ENCODE results near the gene PRKCE. TPM values are rescaled to one million over a fixed set of nuclear protein-coding genes. Genes with fewer than 3 reads are reported as not detected.

PRKCE gene
- total RNA-seq, 1 donor from 2014 or later, result 6.9 TPM

DNA sequence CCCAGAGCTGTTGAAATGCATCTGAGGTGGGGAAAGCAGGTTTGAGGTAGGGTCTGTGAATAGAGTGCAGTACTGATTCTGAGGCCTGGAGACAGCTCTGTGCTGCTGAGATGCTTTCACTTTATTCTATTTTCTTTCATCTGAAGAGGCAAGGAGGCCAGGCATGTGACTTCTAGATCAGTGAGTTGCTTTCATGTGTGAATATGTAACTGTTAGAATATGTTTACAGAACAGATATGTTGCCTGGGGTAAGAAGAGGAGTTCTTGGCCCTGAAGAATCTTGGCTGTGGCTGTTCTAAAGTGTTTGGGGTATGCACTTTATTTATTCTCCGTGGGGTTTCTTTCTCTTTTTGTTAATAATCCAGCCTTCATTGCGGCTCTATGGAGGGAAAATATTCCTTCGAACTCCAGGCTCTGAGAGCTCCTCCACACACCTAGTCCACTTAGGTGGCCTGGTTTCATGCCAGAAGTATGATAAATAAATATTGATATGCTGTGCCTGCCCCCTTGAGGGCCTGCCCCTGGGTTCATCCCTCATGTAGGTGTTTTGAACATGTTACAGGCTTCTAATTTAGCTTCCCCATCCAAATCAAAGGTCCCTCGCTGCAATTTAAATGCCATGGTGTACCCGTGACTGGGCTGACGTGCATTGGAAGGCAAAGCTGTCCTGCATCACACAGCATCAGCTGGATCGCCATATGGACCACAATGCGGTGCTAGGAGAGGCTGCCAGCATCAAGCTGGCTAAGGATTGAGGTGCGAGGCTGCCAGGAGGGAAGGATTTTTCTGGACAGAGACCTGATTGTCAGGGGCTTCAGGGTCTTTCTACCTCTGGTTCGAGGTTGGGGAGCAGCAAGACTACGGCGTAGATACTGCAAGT is 102.9 kb downstream of the PRKCE start:
- no peak for DNase-seq (ENCODE audit: low read depth)

- no peak for DNase-seq (ENCODE audit: low read depth)
Observed at GRCh38 chr2:45755585-45756335, 104.3 kb downstream of the PRKCE start.

DNA sequence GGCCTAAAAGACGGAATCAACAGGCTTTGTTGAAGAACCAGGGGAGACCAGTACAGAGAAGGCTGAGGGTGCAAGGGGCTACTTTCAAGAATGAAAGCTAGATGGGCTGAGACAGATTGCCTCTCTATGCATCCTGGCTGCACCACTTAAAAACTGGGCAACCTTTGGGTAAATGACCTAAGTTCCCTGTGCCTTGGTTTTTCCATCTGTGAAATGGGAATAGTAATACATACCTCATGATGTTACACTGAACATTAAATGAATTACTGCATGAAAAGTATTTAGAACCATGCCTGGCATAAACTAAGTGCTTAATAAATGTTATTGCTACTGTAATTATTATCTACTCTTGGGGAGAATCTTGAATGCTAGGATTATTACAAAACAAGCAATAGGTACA is 106.5 kb downstream of the PRKCE start:
- DNase-seq (ENCODE audit: low read depth), result no peak

- DNase-seq (ENCODE audit: low read depth), result no peak
Observed at GRCh38 chr2:45759310-45759851, 107.9 kb downstream of the PRKCE start.

- DNase-seq (ENCODE audit: low read depth), result no peak
Observed at GRCh38 chr2:45761635-45762034, 110.2 kb downstream of the PRKCE start.

GRCh38 chr2:45763255-45763654 is 111.8 kb downstream of the PRKCE start:
- DNase-seq (ENCODE audit: low read depth), result no peak

GRCh38 chr2:45763797-45764196 is 112.3 kb downstream of the PRKCE start:
- no peak for DNase-seq (ENCODE audit: low read depth)

- DNase-seq (ENCODE audit: low read depth), result no peak
Observed at GRCh38 chr2:45765007-45765727, 113.7 kb downstream of the PRKCE start.

GRCh38 chr2:45765728-45766254 is 114.3 kb downstream of the PRKCE start:
- DNase-seq (ENCODE audit: low read depth), result no peak

GRCh38 chr2:45768208-45768607 is 116.7 kb downstream of the PRKCE start:
- DNase-seq (ENCODE audit: low read depth), result no peak

DNA sequence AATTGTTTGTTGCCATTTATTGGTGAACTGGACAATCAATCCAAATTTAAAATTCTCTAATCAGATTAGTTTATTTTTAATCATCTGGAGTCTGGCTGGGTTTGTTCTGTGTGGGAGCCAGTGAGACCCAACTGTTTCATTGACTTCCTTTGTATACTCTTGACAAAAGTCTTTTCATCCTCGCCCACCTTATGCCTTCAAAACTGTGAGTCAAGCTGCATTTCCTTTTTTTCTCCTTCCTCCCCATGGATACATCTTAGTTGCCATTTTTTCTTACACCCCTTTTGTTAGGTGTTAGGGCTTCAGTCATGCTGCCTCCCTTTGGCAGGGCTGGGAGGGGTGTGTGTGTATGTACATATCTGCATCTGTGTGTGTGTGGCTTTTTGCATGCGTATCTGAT is 117.6 kb downstream of the PRKCE start:
- no peak for DNase-seq (ENCODE audit: low read depth)

DNA sequence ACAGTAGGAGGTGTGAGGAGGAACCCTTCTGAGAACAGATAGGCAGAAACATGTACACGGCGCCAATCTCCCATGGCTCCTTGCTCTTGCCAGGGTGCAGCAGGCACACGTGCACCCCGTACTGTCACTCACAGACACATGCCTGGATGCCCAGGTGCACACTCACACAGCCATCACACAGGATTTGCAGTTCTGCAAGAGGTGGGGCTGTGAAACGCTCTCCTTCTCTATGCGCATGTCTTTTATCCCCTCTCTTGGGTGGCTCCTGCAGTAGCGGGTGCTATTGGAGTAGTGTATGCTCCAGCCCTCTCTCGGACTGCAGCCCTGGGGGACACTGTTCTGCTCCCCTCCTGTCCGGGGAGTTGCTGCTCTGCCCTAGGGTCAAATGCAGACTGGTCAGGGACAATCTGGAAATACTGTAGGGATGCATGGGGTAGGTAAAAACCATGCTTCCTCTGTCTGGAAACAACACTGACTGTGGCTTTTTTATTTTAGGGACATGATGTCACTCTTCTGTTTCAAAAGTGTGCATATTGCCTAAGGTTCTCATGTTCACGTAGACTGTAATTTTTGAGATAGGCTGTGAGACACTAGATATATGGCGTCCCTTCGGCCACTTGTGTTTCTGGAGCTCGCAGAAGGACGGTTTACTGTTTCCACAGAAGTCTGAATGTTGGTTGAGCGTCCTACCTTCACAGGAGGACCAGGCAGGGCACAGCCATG is 118.5 kb downstream of the PRKCE start:
- no peak for DNase-seq (ENCODE audit: low read depth)

GRCh38 chr2:45770811-45771210 is 119.3 kb downstream of the PRKCE start:
- peak; percentile 5 for DNase-seq (ENCODE audit: low read depth)

GRCh38 chr2:45771261-45771660 is 119.8 kb downstream of the PRKCE start:
- DNase-seq (ENCODE audit: low read depth), result no peak

DNA sequence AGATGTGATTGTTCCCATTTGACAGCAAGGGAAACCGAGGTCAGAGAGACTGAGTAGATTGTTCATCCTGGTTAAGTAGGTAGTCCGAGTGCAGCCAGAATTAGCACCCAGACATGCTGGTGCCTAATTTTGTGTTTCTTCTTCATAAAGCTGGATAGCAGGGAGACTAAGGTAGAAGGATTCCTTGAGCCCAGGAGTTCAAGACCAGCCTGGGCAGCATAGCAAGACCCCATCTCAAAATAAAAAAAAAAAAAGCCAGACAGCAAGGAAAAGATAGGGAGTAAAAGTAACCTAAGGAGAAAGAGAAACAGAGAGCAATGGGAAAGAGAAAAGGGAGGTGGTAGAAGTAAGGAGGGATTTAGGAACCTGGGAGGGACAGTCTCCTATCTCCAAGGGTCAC is 120.6 kb downstream of the PRKCE start:
- DNase-seq (ENCODE audit: low read depth), result no peak

DNA sequence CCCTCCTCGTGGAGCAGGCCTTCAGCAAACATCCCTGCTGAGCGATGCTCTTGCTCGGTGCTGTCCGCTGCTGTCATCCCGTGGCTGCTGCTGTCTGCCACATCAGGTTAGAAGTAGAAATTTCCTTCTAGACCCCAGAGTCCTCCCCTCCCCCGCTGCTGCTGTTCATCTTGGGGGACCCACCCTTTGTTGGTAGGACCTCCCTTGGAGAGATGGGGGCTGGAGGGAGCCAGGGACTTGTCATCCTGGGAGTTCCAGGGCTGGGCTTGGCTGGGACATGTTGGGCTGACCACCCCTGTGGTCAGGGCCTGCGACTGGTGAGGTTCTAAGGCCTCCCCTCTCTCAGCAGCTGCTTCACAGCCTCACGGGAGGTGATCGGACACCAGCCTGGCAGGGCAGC is 122.4 kb downstream of the PRKCE start:
- DNase-seq (ENCODE audit: low read depth), result no peak

DNA sequence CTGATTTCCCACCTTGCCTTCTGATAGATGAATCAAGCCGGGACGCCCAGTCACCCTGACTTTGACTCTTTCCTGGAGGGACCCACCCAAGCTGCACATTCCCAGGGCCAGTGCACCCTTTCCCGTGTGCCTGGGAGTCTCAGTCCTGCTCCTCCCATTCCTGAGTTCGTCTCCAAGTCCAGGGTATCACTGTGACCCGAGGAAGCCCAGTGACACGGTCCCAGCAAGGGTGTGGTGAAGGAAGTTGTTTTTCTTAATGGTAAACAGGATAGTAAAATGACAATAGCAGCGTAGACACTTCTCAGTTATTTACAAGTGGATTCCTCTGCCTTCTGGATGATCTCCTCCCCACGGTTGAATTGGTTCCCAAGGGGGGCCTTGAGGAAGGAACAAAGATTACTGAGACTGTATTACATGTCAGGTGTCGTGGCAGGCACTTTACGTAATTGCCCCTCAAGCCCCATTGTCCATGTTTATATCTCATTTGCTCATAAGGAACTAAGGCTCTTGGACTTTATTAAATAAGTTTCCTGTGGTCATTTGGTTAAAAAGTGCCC is 123.3 kb downstream of the PRKCE start:
- DNase-seq (ENCODE audit: low read depth), result no peak

DNA sequence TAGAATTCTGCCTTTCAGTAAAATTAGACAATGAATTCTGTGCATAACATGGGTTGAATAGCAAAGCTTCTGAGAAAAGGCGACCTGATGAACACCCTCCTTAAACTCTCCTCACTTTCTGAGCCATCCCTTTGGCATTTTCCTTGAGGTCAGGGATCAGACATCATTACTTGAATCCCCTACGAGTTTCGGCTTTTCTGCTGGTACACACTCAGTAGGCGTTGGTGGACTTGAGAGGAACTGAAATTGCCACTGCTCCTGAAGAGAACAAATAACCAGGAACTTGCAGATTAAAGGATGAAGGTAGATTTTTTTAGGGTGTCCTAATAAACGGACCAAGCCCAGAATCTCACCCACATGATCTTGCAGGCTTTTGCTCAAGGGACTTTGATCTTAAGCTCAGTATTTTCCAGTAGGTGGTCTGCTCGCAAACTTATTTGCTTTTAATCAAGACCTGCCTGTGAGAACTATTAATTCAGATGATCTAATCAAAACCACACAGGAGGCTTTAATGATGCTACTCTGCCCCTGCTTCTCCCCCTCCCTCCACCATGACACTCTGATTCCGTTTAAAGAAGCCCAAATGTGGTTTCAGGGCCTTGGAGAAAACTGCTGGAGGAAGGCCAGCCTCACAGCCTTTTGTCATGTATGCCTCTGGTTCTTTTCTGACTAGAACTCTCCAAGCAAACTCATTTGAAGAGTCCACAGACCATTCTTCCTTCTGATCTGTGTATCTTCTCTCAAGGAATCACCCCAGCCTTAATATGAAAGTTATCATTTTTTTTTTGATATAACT is 124.9 kb downstream of the PRKCE start:
- no peak for DNase-seq (ENCODE audit: low read depth)

DNA sequence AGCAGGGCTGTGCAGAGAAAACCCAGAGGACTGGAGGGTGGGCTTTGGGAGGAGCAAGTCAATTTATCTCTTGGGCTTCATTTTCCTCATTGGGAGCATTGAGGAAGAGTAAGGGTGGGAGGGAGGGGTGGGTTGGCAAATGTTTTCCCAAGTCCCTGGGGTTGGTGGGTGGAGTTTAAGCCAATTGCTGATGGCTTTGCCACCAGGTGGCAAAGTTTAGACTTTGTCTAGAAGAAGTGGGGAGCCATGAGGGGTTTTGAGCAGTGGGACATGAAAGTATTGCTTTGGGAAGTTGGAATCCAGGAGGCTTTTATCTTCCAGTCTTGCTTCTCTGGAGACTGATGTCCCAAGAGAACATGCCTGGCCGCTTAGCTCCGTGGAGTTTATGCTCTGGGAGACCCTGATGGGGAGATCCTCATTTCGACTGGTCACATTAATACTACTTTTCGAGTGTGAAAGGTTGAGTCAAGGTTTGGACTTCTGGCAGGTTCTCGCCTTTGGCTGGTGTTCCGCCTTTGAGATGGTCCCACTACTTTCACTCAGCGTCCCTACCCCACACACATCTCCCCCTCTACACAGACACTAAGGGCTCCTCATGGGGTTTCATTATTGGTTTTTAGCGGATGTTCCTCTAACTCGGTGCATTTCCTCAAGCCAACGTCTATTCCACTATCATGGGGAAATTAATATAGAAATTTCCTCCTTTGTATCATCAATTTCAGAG is 126.7 kb downstream of the PRKCE start:
- DNase-seq (ENCODE audit: low read depth), result no peak
